ENCODE data around the gene PTK6.

PTK6 gene

DNA sequence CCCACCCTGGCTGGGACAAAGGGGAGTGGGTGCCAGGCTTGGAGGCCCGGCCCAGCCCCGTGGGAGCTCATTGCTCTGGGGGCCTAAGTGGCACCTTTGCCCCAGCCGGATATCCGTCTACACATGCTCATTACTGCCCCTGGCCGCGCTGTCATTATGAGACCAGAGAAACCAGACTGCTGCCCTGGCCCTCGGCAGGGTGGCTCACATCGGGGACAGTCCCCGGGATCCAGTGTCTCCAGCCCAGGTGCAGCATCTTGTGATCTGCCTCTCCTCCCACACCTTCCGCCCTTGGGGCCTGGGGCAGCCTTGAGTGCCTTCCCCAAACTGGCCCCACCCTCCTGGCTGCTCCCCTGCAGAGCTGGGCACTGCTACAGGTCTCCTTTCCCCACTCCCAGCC lies 5.5 kb upstream of the PTK6 start:
- TF ChIP-seq, protein P1, sequence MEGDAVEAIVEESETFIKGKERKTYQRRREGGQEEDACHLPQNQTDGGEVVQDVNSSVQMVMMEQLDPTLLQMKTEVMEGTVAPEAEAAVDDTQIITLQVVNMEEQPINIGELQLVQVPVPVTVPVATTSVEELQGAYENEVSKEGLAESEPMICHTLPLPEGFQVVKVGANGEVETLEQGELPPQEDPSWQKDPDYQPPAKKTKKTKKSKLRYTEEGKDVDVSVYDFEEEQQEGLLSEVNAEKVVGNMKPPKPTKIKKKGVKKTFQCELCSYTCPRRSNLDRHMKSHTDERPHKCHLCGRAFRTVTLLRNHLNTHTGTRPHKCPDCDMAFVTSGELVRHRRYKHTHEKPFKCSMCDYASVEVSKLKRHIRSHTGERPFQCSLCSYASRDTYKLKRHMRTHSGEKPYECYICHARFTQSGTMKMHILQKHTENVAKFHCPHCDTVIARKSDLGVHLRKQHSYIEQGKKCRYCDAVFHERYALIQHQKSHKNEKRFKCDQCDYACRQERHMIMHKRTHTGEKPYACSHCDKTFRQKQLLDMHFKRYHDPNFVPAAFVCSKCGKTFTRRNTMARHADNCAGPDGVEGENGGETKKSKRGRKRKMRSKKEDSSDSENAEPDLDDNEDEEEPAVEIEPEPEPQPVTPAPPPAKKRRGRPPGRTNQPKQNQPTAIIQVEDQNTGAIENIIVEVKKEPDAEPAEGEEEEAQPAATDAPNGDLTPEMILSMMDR (conservative IDR thresholded peaks at IDR 0.05): no peak
- H3K27ac ChIP-seq: peak overlapping the region; percentile 95

DNA sequence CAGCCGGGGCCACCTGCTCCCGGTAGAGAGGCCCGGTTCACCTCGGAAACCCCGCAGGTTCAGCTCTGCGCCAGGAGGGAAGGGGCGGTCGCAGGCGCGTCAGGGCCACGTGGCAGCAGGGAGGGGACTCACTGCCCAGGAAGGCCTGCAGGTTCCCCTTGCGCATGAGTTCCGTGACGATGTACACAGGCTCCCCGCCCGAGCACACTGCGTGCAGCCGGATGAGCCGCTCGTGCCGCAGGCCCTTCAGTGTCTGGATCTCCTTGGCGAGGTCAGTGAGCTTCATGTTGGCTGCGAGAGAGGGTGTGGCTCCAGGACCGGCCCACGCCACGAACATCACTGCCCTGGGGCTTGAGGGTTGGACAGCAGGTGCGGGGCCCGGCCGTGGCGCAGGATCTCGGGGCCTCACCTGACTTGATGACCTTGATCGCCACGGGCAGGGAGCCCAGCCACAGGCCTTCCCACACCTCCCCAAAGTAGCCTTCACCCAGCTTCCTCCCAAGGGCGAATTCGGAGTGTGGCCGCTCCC lies 4.9 kb upstream of the PTK6 start:
- peak overlapping the region; percentile 95 for H3K27ac ChIP-seq
- TF ChIP-seq, protein P1 (conservative IDR thresholded peaks at IDR 0.05): no peak

DNA sequence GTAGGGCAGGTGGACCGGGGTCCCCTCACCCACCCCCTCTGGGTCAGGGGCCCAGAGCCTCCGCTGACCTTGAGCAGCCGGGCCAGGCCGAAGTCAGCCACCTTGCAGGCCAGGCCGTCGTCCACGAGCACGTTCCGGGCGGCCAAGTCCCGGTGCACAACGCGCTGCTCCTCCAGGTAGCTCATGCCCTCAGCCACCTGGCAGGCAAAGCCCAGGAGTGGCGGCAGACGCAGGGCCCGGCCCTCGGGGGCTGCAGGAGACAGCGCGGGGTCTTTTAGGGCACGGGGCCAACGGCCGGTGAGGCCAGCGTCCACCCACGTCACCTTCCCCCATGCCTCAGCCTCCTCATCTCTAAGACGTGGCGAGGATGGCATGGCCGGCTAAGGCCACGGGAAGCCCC lies 4.2 kb upstream of the PTK6 start:
- H3K27ac ChIP-seq: peak overlapping the region; percentile 95
- TF ChIP-seq, protein P1 (conservative IDR thresholded peaks at IDR 0.05): no peak

DNA sequence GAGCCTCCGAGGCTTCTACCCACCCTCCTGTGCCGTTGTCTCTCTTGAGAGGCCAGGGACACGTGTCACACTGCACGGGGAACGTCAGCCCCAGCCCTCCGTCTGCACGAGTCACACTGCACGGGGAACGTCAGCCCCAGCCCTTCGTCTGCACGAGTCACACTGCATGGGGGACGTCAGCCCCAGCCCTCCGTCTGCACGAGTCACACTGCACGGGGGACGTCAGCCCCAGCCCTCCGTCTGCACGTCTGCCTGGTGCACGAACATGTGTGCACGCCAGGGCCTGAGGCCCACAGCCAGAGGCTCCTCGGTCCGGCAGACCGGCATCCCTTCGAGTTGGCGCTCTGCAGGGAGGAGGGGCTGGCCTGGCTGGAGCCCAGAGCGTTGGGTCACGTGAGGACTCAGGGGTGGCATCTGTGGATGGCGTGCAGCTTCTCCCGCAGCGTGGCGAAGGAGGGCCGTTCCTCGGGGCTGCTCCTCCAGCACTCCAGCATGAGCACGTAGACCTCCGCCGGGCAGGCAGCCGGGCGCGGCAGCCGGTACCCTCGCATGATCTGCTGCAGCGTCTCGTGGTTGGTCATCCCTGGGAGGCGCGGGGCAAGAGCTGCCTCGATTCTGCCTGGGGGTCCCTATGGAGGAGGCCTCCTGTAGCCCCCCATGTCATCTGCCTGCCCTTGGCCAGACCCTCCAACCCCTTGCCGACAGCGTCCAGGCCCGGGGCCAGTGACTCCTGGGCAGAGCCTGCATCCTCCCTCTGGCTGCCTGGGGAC lies 3.4 kb upstream of the PTK6 start:
- TF ChIP-seq, protein P1 (conservative IDR thresholded peaks at IDR 0.05): no peak
- H3K27ac ChIP-seq: peak overlapping the region; percentile 95

DNA sequence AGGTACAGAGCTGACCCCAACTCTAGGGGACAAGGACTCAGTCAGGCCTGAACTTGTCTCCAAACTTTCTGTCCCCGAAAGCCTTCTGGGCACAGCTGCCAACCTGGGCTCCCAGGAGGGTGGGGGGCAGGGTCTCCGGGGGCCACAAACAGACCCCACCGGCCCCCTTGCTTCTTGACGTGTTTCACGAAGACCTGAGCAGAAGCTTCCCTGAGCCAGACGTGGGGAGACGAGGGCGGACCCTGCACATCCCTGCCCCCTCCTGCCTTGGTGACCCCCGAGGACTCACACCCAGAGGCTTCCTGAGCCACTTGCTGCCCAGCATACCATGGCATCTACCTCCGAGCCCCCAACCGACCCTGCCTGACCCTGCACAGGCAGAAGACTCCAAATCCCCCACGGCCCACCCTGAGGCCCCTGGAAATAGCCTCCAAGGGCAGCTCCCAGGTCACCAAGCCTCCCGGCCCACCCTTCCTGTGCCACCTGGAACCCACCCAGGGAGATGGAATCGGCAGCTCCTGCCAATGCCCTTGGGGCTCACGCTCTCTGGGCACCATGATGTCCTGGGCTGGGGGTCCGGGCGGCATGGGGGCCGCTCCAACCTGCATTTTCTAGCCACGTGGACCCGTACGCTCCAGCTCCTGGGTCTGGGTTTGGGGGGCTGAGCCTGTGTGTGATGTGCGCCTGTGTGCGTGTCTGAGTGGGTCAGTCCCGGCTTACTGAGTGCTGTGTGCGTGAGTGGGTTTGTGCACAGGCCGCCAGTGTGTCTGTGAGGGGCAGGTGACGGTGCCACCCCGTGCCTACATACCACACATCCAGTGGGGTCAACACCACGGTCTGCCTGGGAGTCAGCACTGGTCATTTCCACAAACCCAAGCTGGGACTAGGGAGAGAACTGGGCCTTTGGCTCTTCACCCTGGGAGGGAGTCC lies 2.5 kb upstream of the PTK6 start:
- peak overlapping the region; percentile 95 for H3K27ac ChIP-seq
- TF ChIP-seq, protein P1 (conservative IDR thresholded peaks at IDR 0.05): no peak

DNA sequence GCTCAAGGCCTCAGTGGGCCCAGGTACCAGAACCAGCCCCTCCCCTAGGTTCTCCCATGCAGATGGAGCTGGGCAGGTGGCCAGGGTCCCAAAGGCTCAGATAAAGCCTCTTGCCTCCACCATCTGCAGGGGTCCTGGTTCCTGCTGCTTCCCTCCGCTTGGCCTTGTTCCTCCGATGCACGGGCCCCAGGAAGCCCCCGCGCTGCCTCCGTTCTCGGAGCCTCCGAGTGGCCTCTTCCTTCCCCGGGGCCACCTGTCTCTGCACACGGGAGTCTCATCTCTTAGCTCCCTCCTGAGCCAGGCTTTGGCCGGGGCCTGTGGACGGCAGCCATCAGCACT lies 1.9 kb upstream of the PTK6 start:
- TF ChIP-seq, protein P1 (conservative IDR thresholded peaks at IDR 0.05): no peak
- peak overlapping the region; percentile 95 for H3K27ac ChIP-seq
